Psoas muscle (tissue), 8 donors: ENCODE data around the gene FOXP2. TPM values are rescaled to one million over a fixed set of nuclear protein-coding genes. Genes with fewer than 3 reads are reported as not detected.
"Not testable (repeated sequence)": the region's sequence is repeated elsewhere in the genome, so short reads cannot be mapped to it uniquely, and the experiment has no call there.

Experiments used
- ATAC-seq, 4 donors: fragments of 200-7000 bp; cut with Tn5 transposase; one replicate each; pipeline ENCODE4 v1.9.1; 2020; ENCODE audit warnings: moderate library complexity in 3 of 4, mild to moderate bottlenecking in 2 of 4
- DNase-seq, 2 donors: peaks; one replicate each; pipeline ENCODE4 v3.0.0-alpha.2; 2020
- H3K27ac ChIP-seq: fragments of 200-600 bp; one replicate; pipeline ENCODE4 v1.8.0; 2022
- H3K27me3 ChIP-seq, 3 donors: fragments of 200-600 bp in 1 of 3; one replicate each; pipeline versions ENCODE4 v1.6.1 to v1.8.0; 2013 to 2022; ENCODE audit warnings: low read length in 2 of 3, mild to moderate bottlenecking in 2 of 3, moderate library complexity in 1 of 3; ENCODE audit not compliant: insufficient read depth in 3 of 3
- H3K36me3 ChIP-seq, 2 donors: fragments of 200-600 bp in 1 of 2; one replicate each; pipeline versions ENCODE4 v1.6.1 to v1.8.0; 2013 to 2022; ENCODE audit warnings: low read depth in 1 of 2, mild to moderate bottlenecking in 1 of 2, moderate library complexity in 1 of 2; ENCODE audit not compliant: insufficient read depth in 1 of 2
- H3K4me1 ChIP-seq: fragments of 200-600 bp; one replicate; pipeline ENCODE4 v1.8.0; 2022
- H3K4me3 ChIP-seq: fragments of 200-600 bp; one replicate; pipeline ENCODE4 v1.8.0; 2022; ENCODE audit warnings: mild to moderate bottlenecking
- H3K9me3 ChIP-seq: fragments of 200-600 bp; one replicate; pipeline ENCODE4 v1.8.0; 2022
- CTCF ChIP-seq: fragments of 200-600 bp; IDR thresholded peaks from one replicate; pipeline ENCODE4 v1.8.0; 2022; ENCODE audit warnings: antibody characterized with exemption
- WGBS, 3 donors: extraction: QIAGEN DNeasy Blood & Tissue Kit; methylation state at CpG; one replicate each; pipeline versions ENCODE4 v1.1.6 to v1.1.7; 2013; 5-methylcytosine and 5-hydroxymethylcytosine counted together
- intact Hi-C, 2 donors: fragments of 100-400 bp; cut with DNase I; formaldehyde crosslinking; loops; one replicate each; pipeline versions ENCODE4 v1.11.0 to v1.14.2; 2022
- polyA plus RNA-seq, 3 donors: library from polyadenylated mRNA; stranded (reverse); fragments of 200-250 nt; gene quantifications; one replicate each; pipeline ENCODE4 v1.2.3, GENCODE V29; 2013
- total RNA-seq, 4 donors: library from RNA; stranded (reverse); fragmentation: NEBNext Ultra II Directional in 2 of 4; extraction: Animal tissue kit (Norgen Biotek cat#: 25700) in 2 of 4; gene quantifications; one replicate each; pipeline versions ENCODE4 v1.2.1 to v1.2.4, GENCODE V29; 2021 to 2023
- donor health status: healthy with polysubstance abuse.
- donor health status: DM: no; HTN: no; CAD: no; lungs with moderate emphysema.
- donor health status: Bipolar disorder and iron deficiency.
- donor health status: healthy.
- donor health status: DM: yes; HTN: yes; CAD: no.
- donor health status: DM: no; HTN: no; CAD: no.
- donor health status: DM: no; HTN: no; CAD: no.
- donor health status: DM: yes; HTN: yes; CAD: no.

Gene FOXP2
- total and polyA plus RNA-seq, 7 donors = 0.35 to 6.7 (median 5.1) TPM

GRCh38 chr7:114372619-114373018, 42.0 kb upstream of the FOXP2 start:
- Histone ChIP-seq H3K27me3 (no peaks in the 10 kb centered on the region), H3K27ac (no peak overlapping the region), H3K9me3 (no peaks in the 10 kb centered on the region), H3K4me1 (peaks cover 2% of the 10 kb centered on the region), H3K36me3 (no peaks in the 10 kb centered on the region), H3K4me3 (no peak overlapping the region)
- intact Hi-C loops = no loop called here
- DNase-seq (no peak), ATAC-seq (no peak)
- no peak for TF ChIP-seq CTCF
- WGBS, 3 donors = 88 to 91% (median 91%) methylated on average over 5 of the region's 5 CpGs

DNA sequence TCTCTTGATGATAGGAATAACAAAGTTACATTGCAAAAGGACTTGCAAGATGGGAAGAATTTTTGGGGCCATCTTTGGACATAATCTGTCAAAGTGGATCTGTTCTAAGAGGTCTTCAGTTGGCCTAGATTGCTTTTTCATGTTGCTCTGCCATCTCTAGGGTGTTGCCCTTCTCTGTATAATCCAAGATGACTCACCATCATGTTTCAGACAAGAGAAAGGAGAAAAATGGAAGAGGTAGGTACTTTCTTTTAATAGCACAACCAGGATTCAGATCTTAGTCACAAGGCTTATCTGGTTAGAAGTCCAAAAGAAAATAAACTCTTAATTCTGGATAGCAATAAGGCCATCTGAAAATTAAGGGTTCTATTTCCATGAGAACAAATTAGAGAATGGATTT, 38.7 kb upstream of the FOXP2 start:
- TF ChIP-seq CTCF = no peak
- Histone ChIP-seq H3K36me3 (no peaks in the 10 kb centered on the region), H3K4me1 (no peaks in the 10 kb centered on the region), H3K4me3 (no peak overlapping the region), H3K27ac (no peak overlapping the region), H3K9me3 (no peaks in the 10 kb centered on the region), H3K27me3 (no peaks in the 10 kb centered on the region)
- ATAC-seq (no peak), DNase-seq (no peak)
- intact Hi-C loops = no loop called here

DNA sequence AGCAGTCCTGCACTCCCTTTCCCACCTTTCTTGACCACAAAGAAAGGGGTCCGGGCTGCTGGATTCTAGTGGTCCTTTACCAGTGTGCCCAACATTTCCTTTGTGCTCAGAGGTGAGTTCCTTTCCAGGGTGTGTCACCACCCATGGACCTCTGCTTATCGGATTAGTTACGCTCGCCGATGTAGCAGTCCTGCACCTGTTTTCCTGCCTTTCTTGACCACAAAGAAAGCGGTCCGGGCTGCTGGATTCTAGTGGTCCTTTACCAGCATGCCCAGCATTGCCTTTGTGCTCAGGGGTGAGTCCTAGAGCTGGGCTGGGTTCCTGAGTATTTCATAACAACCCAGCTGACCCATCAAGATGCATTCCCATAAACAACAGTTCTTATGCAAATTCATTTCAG, 30.7 kb upstream of the FOXP2 start:
- H3K27me3 ChIP-seq, H3K9me3 ChIP-seq, intact Hi-C loops, DNase-seq, H3K4me3 ChIP-seq, H3K27ac ChIP-seq, H3K36me3 ChIP-seq, ATAC-seq: not testable (repeated sequence)
- 81 to 88% (median 85%) methylated on average over 7 of the region's 7 CpGs for WGBS, 3 donors
- H3K4me1 ChIP-seq = peaks cover 14% of the 10 kb centered on the region

DNA sequence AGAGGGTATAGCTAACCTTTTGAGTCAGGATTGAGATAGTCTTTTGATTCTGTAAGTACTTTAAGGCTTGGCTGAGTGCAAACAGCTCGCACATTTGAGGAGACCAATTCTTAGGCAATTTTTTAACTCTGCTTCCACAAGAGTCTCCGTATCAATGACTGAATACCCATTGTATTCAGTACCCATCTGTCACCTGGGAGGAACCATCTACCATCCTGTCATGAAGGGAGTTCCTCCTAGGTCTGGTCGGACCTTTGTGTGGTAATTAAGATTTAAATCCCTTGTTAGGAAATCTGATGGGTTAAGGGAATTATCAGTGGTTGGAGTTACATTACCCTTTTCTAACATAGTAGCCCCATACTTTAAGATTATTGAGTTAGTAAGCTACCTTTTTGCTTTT, 30.3 kb upstream of the FOXP2 start:
- DNase-seq, H3K36me3 ChIP-seq, H3K27me3 ChIP-seq, H3K27ac ChIP-seq, H3K9me3 ChIP-seq, ATAC-seq, H3K4me3 ChIP-seq, intact Hi-C loops: not testable (repeated sequence)
- WGBS, 3 donors = 89 to 94% (median 91%) methylated on average over 3 of the region's 3 CpGs
- peaks cover 14% of the 10 kb centered on the region for H3K4me1 ChIP-seq

GRCh38 chr7:114388021-114388420, 26.6 kb upstream of the FOXP2 start:
- no peaks in the 10 kb centered on the region for H3K27me3 ChIP-seq
- H3K9me3 ChIP-seq = no peaks in the 10 kb centered on the region
- intact Hi-C loops = no loop called here
- DNase-seq (no peak), ATAC-seq (no peak)
- peaks cover 34% of the 10 kb centered on the region for H3K4me1 ChIP-seq
- TF ChIP-seq CTCF = no peak
- H3K4me3 ChIP-seq = no peak overlapping the region
- no peaks in the 10 kb centered on the region for H3K36me3 ChIP-seq
- no peak overlapping the region for H3K27ac ChIP-seq

- Histone ChIP-seq H3K27ac (peak overlapping the region; percentile 84), H3K36me3 (no peaks in the 10 kb centered on the region), H3K9me3 (no peaks in the 10 kb centered on the region), H3K4me1 (peaks cover 29% of the 10 kb centered on the region), H3K27me3 (no peaks in the 10 kb centered on the region), H3K4me3 (no peak overlapping the region)
- intact Hi-C loops = no loop called here
- peak; percentile 94 to 99 (median 96) for ATAC-seq
- no peak for TF ChIP-seq CTCF
- 45 to 62% (median 53%) methylated on average over 2 of the region's 2 CpGs for WGBS, 3 donors
- DNase-seq = no peak
These were observed 21.9 kb upstream of the FOXP2 start for GRCh38 chr7:114392686-114393085.
